ENCODE data around the gene TSPYL6.
"Not testable (repeated sequence)": the region's sequence is repeated elsewhere in the genome, so short reads cannot be mapped to it uniquely, and the experiment has no call there.

TSPYL6 gene

GRCh38 chr2:54256091-54256694, at the start of gene TSPYL6:
Gene TSPYL6 (minus strand): TSS chr2:54256229. CDS start chr2:54256151, 78 bp downstream.
- H3K4me1 Mint-ChIP-seq: no peaks in the 10 kb centered on the region

GRCh38 chr2:54303631-54304030, 47.6 kb upstream of the TSPYL6 start:
- Mint-ChIP-seq H3K27ac (no peak overlapping the region), H3K27me3 (no peaks in the 10 kb centered on the region), H3K4me3 (no peak overlapping the region), H3K4me1 (no peaks in the 10 kb centered on the region), H3K9me3 (no peaks in the 10 kb centered on the region), H3K36me3 (ENCODE audit: low read depth) (no peaks in the 10 kb centered on the region)
- DNase-seq: no peak
- ATAC-seq: no peak

More at GRCh38 chr2:54256091-54256694, at the start of gene TSPYL6:
- peaks cover 7% of the 10 kb centered on the region for H3K36me3 Mint-ChIP-seq (ENCODE audit: low read depth)
- ATAC-seq (no peak), DNase-seq (no peak)
- no peaks in the 10 kb centered on the region for H3K27me3 Mint-ChIP-seq
- no peak within 1 kb of the TSS for H3K4me3 Mint-ChIP-seq
- H3K27ac Mint-ChIP-seq: no peak within 1 kb of the TSS
- no peaks in the 10 kb centered on the region for H3K9me3 Mint-ChIP-seq

- Mint-ChIP-seq H3K36me3 (ENCODE audit: low read depth) (no peaks in the 10 kb centered on the region), H3K27me3 (no peaks in the 10 kb centered on the region), H3K27ac (no peak overlapping the region), H3K9me3 (no peaks in the 10 kb centered on the region), H3K4me1 (no peaks in the 10 kb centered on the region), H3K4me3 (no peak overlapping the region)
- no peak for ATAC-seq
- no peak for DNase-seq
Observed at GRCh38 chr2:54298514-54298913, 42.5 kb upstream of the TSPYL6 start.

GRCh38 chr2:54295911-54296310, 39.9 kb upstream of the TSPYL6 start:
- ATAC-seq: no peak

GRCh38 chr2:54294665-54295064, 38.6 kb upstream of the TSPYL6 start:
- H3K9me3 Mint-ChIP-seq; H3K4me3 Mint-ChIP-seq; DNase-seq; ATAC-seq; H3K27ac Mint-ChIP-seq; H3K4me1 Mint-ChIP-seq; H3K36me3 Mint-ChIP-seq (ENCODE audit: low read depth); H3K27me3 Mint-ChIP-seq: not testable (repeated sequence)

More at GRCh38 chr2:54295911-54296310, 39.9 kb upstream of the TSPYL6 start:
- Mint-ChIP-seq H3K27ac (no peak overlapping the region), H3K4me1 (no peaks in the 10 kb centered on the region), H3K9me3 (no peaks in the 10 kb centered on the region), H3K27me3 (no peaks in the 10 kb centered on the region), H3K36me3 (ENCODE audit: low read depth) (no peaks in the 10 kb centered on the region), H3K4me3 (no peak overlapping the region)
- DNase-seq: no peak

GRCh38 chr2:54290356-54291025, 34.5 kb upstream of the TSPYL6 start:
- ATAC-seq (no peak), DNase-seq (no peak)
- Mint-ChIP-seq H3K27me3 (no peaks in the 10 kb centered on the region), H3K36me3 (ENCODE audit: low read depth) (no peaks in the 10 kb centered on the region), H3K4me3 (no peak overlapping the region), H3K9me3 (peaks cover 3% of the 10 kb centered on the region), H3K4me1 (no peaks in the 10 kb centered on the region), H3K27ac (no peak overlapping the region)

GRCh38 chr2:54289917-54290316, 33.9 kb upstream of the TSPYL6 start:
- peaks cover 4% of the 10 kb centered on the region for H3K9me3 Mint-ChIP-seq
- DNase-seq: no peak
- H3K4me3 Mint-ChIP-seq: no peak overlapping the region
- no peak for ATAC-seq
- no peak overlapping the region for H3K27ac Mint-ChIP-seq
- no peaks in the 10 kb centered on the region for H3K27me3 Mint-ChIP-seq
- no peaks in the 10 kb centered on the region for H3K36me3 Mint-ChIP-seq (ENCODE audit: low read depth)
- no peaks in the 10 kb centered on the region for H3K4me1 Mint-ChIP-seq

GRCh38 chr2:54287532-54287931, 31.5 kb upstream of the TSPYL6 start:
- Mint-ChIP-seq H3K9me3 (peaks cover 4% of the 10 kb centered on the region), H3K27me3 (no peaks in the 10 kb centered on the region), H3K4me3 (no peak overlapping the region), H3K4me1 (peaks cover 2% of the 10 kb centered on the region), H3K36me3 (ENCODE audit: low read depth) (no peaks in the 10 kb centered on the region), H3K27ac (no peak overlapping the region)
- DNase-seq (no peak), ATAC-seq (no peak)

GRCh38 chr2:54285451-54285850, 29.4 kb upstream of the TSPYL6 start:
- H3K27ac Mint-ChIP-seq: no peak overlapping the region
- H3K27me3 Mint-ChIP-seq: no peaks in the 10 kb centered on the region
- no peak for ATAC-seq
- H3K4me1 Mint-ChIP-seq: peaks cover 4% of the 10 kb centered on the region
- no peak overlapping the region for H3K4me3 Mint-ChIP-seq
- H3K9me3 Mint-ChIP-seq: peaks cover 4% of the 10 kb centered on the region
- DNase-seq: no peak
- no peaks in the 10 kb centered on the region for H3K36me3 Mint-ChIP-seq (ENCODE audit: low read depth)

- Mint-ChIP-seq H3K4me3 (no peak overlapping the region), H3K9me3 (peaks cover 4% of the 10 kb centered on the region), H3K27me3 (no peaks in the 10 kb centered on the region), H3K4me1 (peaks cover 4% of the 10 kb centered on the region), H3K36me3 (ENCODE audit: low read depth) (no peaks in the 10 kb centered on the region), H3K27ac (no peak overlapping the region)
- ATAC-seq: no peak
- DNase-seq: no peak
Observed at GRCh38 chr2:54284826-54285225, 28.8 kb upstream of the TSPYL6 start.

GRCh38 chr2:54279385-54279784, 23.4 kb upstream of the TSPYL6 start:
- Mint-ChIP-seq H3K4me3 (no peak overlapping the region), H3K27ac (no peak overlapping the region), H3K36me3 (ENCODE audit: low read depth) (no peaks in the 10 kb centered on the region), H3K27me3 (no peaks in the 10 kb centered on the region), H3K9me3 (no peaks in the 10 kb centered on the region), H3K4me1 (peaks cover 7% of the 10 kb centered on the region)
- DNase-seq (no peak), ATAC-seq (no peak)

- peaks cover 3% of the 10 kb centered on the region for H3K36me3 Mint-ChIP-seq (ENCODE audit: low read depth)
- H3K9me3 Mint-ChIP-seq: no peaks in the 10 kb centered on the region
- DNase-seq: no peak
- peaks cover 12% of the 10 kb centered on the region for H3K4me1 Mint-ChIP-seq
- no peak overlapping the region for H3K27ac Mint-ChIP-seq
- H3K4me3 Mint-ChIP-seq: no peak overlapping the region
- ATAC-seq: no peak
- no peaks in the 10 kb centered on the region for H3K27me3 Mint-ChIP-seq
Observed at GRCh38 chr2:54275541-54275940, 19.5 kb upstream of the TSPYL6 start.

- DNase-seq (no peak), ATAC-seq (no peak)
- Mint-ChIP-seq H3K9me3 (no peaks in the 10 kb centered on the region), H3K4me1 (peaks cover 12% of the 10 kb centered on the region), H3K27ac (peak overlapping the region; percentile 4), H3K36me3 (ENCODE audit: low read depth) (peaks cover 3% of the 10 kb centered on the region), H3K4me3 (no peak overlapping the region), H3K27me3 (no peaks in the 10 kb centered on the region)
Observed at GRCh38 chr2:54274781-54275242, 18.8 kb upstream of the TSPYL6 start.

- Mint-ChIP-seq H3K4me1 (peaks cover 12% of the 10 kb centered on the region), H3K27ac (no peak overlapping the region), H3K36me3 (ENCODE audit: low read depth) (peaks cover 3% of the 10 kb centered on the region), H3K9me3 (no peaks in the 10 kb centered on the region), H3K4me3 (no peak overlapping the region), H3K27me3 (no peaks in the 10 kb centered on the region)
- no peak for DNase-seq
- ATAC-seq: peak; percentile 28
Observed at GRCh38 chr2:54271843-54272627, 16.0 kb upstream of the TSPYL6 start.

GRCh38 chr2:54271189-54271588, 15.2 kb upstream of the TSPYL6 start:
- DNase-seq (no peak), ATAC-seq (no peak)
- Mint-ChIP-seq H3K4me1 (peaks cover 12% of the 10 kb centered on the region), H3K27me3 (no peaks in the 10 kb centered on the region), H3K27ac (no peak overlapping the region), H3K4me3 (no peak overlapping the region), H3K9me3 (no peaks in the 10 kb centered on the region), H3K36me3 (ENCODE audit: low read depth) (peaks cover 3% of the 10 kb centered on the region)

All from activated naive CD8-positive, alpha-beta T cell treated with anti-CD3 and anti-CD28 coated beads, Interleukin-2, amount 50 U/mL, for 24 hours (primary cell).